Brain microvascular endothelial cell (primary cell): ENCODE data around the gene DOCK1.

Experiments
- DNase-seq: peaks from one replicate; pipeline ENCODE4 v3.0.0-alpha.2; 2020
- H3K27ac ChIP-seq: fragments of 250-450 bp; sonication (Bioruptor Pico); 2 replicates; pipeline ENCODE4 v1.5.1; 2020; ENCODE audit warnings: mild to moderate bottlenecking, moderate library complexity
- H3K27me3 ChIP-seq: fragments of 250-450 bp; sonication (Bioruptor Pico); replicated peaks from 2 replicates; pipeline ENCODE4 v1.5.1; 2020; ENCODE audit warnings: mild to moderate bottlenecking
- H3K36me3 ChIP-seq: fragments of 250-450 bp; sonication (Bioruptor Pico); replicated peaks from 2 replicates; pipeline ENCODE4 v1.5.1; 2020; ENCODE audit warnings: mild to moderate bottlenecking
- H3K4me3 ChIP-seq: 2 replicates; pipeline ENCODE4 v1.5.1; 2011; ENCODE audit warnings: low read depth, mild to moderate bottlenecking, control low read depth, low read length, moderate library complexity
- CTCF ChIP-seq: IDR thresholded peaks from 2 replicates; pipeline ENCODE4 v1.5.1; 2011; ENCODE audit warnings: low read depth, mild to moderate bottlenecking, moderate library complexity, low read length, control low read depth, inconsistent platforms; ENCODE audit errors: missing control alignments
- in situ Hi-C: cut with HindIII; loops from 2 replicates; pipeline ENCODE4 v1.10.0; 2017; ENCODE audit warnings: low sequenced_read_pairs, low pct_ligation_motif_present

Gene DOCK1

GRCh38 chr10:127236266-127236665 lies 331.0 kb downstream of the DOCK1 start:
- H3K36me3 ChIP-seq = no peaks in the 10 kb centered on the region
- H3K4me3 ChIP-seq = no peak overlapping the region
- H3K27me3 ChIP-seq = no peaks in the 10 kb centered on the region
- no peak for DNase-seq
- no peak overlapping the region for H3K27ac ChIP-seq
- in situ Hi-C loops = no loop called here
- TF ChIP-seq CTCF = no peak

- Histone ChIP-seq H3K27ac (no peak overlapping the region), H3K27me3 (no peaks in the 10 kb centered on the region), H3K4me3 (no peak overlapping the region), H3K36me3 (no peaks in the 10 kb centered on the region)
- in situ Hi-C loops = no loop called here
- no peak for TF ChIP-seq CTCF
- no peak for DNase-seq
Measured at GRCh38 chr10:127242914-127243313, 337.7 kb downstream of the DOCK1 start.

GRCh38 chr10:127243490-127244272 lies 338.5 kb downstream of the DOCK1 start:
- in situ Hi-C loops = no loop called here
- H3K4me3 ChIP-seq = no peak overlapping the region
- peak; percentile 86 for TF ChIP-seq CTCF
- no peaks in the 10 kb centered on the region for H3K36me3 ChIP-seq
- no peaks in the 10 kb centered on the region for H3K27me3 ChIP-seq
- H3K27ac ChIP-seq = no peak overlapping the region
- DNase-seq = peak; percentile 43

- in situ Hi-C loops = no loop called here
Measured at GRCh38 chr10:127245456-127245855, 340.2 kb downstream of the DOCK1 start.

GRCh38 chr10:127250031-127250430 lies 344.8 kb downstream of the DOCK1 start:
- Histone ChIP-seq H3K4me3 (no peak overlapping the region), H3K36me3 (no peaks in the 10 kb centered on the region), H3K27ac (no peak overlapping the region), H3K27me3 (no peaks in the 10 kb centered on the region)
- no peak for DNase-seq
- TF ChIP-seq CTCF = no peak
- in situ Hi-C loops = no loop called here

More at GRCh38 chr10:127245456-127245855, 340.2 kb downstream of the DOCK1 start:
- TF ChIP-seq CTCF = no peak
- Histone ChIP-seq H3K36me3 (no peaks in the 10 kb centered on the region), H3K27ac (no peak overlapping the region), H3K4me3 (no peak overlapping the region), H3K27me3 (no peaks in the 10 kb centered on the region)
- no peak for DNase-seq

- H3K4me3 ChIP-seq = no peak overlapping the region
- no peak for DNase-seq
- TF ChIP-seq CTCF = no peak
- in situ Hi-C loops = no loop called here
- no peaks in the 10 kb centered on the region for H3K27me3 ChIP-seq
- H3K36me3 ChIP-seq = no peaks in the 10 kb centered on the region
- H3K27ac ChIP-seq = no peak overlapping the region
Measured at GRCh38 chr10:127252818-127253217, 347.6 kb downstream of the DOCK1 start.
